Measurements from ENCODE around the gene ARHGAP10.

DNA sequence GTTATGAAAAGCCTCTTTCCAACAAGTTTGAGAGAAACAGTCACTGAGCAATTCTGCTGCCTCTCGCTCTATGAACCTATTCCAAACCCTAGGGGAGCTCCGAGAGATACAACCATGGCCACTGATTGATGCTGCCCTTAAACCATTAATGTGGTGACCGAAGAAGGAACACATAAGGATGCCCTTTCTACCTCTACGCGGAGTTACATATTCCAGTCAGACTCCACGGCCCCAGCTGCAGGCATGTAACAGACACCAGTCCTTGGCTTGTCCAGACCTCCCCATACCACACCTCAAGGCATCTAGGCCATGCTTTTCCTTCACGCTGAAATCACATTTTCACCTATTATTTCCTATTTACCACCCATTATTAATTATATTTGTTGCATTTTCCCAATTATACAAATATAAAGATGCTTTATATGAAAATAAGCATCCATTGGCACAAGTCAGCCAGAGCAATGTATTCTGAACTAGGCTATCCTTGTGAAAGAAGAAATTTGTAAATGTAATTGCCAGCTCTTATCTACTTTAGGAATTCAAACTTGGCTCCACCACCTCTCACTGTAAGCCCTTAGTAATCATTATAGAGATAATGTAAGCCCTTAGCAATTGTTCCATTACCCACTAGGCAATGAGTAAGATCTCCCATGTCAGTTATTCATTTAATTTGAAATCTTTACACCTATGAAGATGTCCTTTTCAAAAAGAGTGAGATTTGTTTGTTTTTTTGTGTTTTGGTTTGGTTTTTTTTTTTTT lies 371.9 kb downstream of the ARHGAP10 start:
- TF ChIP-seq, protein P1, sequence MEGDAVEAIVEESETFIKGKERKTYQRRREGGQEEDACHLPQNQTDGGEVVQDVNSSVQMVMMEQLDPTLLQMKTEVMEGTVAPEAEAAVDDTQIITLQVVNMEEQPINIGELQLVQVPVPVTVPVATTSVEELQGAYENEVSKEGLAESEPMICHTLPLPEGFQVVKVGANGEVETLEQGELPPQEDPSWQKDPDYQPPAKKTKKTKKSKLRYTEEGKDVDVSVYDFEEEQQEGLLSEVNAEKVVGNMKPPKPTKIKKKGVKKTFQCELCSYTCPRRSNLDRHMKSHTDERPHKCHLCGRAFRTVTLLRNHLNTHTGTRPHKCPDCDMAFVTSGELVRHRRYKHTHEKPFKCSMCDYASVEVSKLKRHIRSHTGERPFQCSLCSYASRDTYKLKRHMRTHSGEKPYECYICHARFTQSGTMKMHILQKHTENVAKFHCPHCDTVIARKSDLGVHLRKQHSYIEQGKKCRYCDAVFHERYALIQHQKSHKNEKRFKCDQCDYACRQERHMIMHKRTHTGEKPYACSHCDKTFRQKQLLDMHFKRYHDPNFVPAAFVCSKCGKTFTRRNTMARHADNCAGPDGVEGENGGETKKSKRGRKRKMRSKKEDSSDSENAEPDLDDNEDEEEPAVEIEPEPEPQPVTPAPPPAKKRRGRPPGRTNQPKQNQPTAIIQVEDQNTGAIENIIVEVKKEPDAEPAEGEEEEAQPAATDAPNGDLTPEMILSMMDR (IDR thresholded peaks at IDR 0.05), result no peak
- no peak for TF ChIP-seq POLR2A (IDR thresholded peaks at IDR 0.05)

Measured in testis (tissue), 2 donors.